HepG2 (cell line): ENCODE results near the gene VDAC2. TPM values are rescaled to one million over a fixed set of nuclear protein-coding genes. Genes with fewer than 3 reads are reported as not detected.

Experiments used
- DNMT1 ChIP-seq: sonication (generic); formaldehyde crosslinking; IDR thresholded peaks from 2 replicates; pipeline ENCODE4 v1.5.1; 2020; ENCODE audit warnings: mild to moderate bottlenecking, missing genetic modification reagents
- HIC2 ChIP-seq: sonication (generic); formaldehyde crosslinking; IDR thresholded peaks from 2 replicates; pipeline ENCODE4 v1.9.0; 2022; ENCODE audit warnings: low read depth, missing genetic modification reagents
- IKZF4 ChIP-seq: sonication (generic); formaldehyde crosslinking; IDR thresholded peaks from 2 replicates; pipeline ENCODE4 v1.5.1; 2020; ENCODE audit warnings: borderline replicate concordance, mild to moderate bottlenecking, low read depth, missing genetic modification reagents; ENCODE audit errors: not compliant biosample characterization
- KAT8 ChIP-seq: IDR thresholded peaks from 2 replicates; pipeline ENCODE4 v1.6.1; 2016; ENCODE audit warnings: missing genetic modification reagents, missing compliant biosample characterization
- MLXIP ChIP-seq: sonication (generic); formaldehyde crosslinking; IDR thresholded peaks from 2 replicates; pipeline ENCODE4 v1.9.0; 2021; ENCODE audit warnings: missing genetic modification reagents, borderline replicate concordance
- MXD4 ChIP-seq: IDR thresholded peaks from 2 replicates; pipeline ENCODE4 v1.6.1; 2016; ENCODE audit warnings: mild to moderate bottlenecking, missing biosample characterization, missing genetic modification reagents
- NR2F1 ChIP-seq, 2 experiments: fragments of 450-650 bp in 1 of 2; formaldehyde crosslinking in 1 of 2; IDR thresholded peaks; 2 replicates each; pipeline versions ENCODE4 v1.5.0 to v1.6.1; 2016 to 2020; ENCODE audit warnings: mild to moderate bottlenecking in 1 of 2, missing compliant biosample characterization in 1 of 2, missing genetic modification reagents in 1 of 2, moderate library complexity in 1 of 2
- NR2F6 ChIP-seq, 2 experiments: IDR thresholded peaks; 2 replicates each; pipeline ENCODE4 v1.6.1; 2016; ENCODE audit warnings: antibody characterized with exemption in 1 of 2, mild to moderate bottlenecking in 1 of 2
- RNF219 ChIP-seq: sonication (generic); formaldehyde crosslinking; IDR thresholded peaks from 2 replicates; pipeline ENCODE4 v1.5.0; 2020; ENCODE audit warnings: mild to moderate bottlenecking, missing genetic modification reagents
- SALL1 ChIP-seq: sonication (generic); formaldehyde crosslinking; IDR thresholded peaks from 2 replicates; pipeline ENCODE4 v1.8.0; 2022; ENCODE audit warnings: mild to moderate bottlenecking, missing genetic modification reagents
- WIZ ChIP-seq: sonication (generic); formaldehyde crosslinking; IDR thresholded peaks from 2 replicates; pipeline ENCODE4 v1.5.1; 2020; ENCODE audit warnings: mild to moderate bottlenecking, missing genetic modification reagents
- ZFP36L2 ChIP-seq: sonication (generic); formaldehyde crosslinking; IDR thresholded peaks from 2 replicates; pipeline ENCODE4 v1.4.0; 2020; ENCODE audit warnings: missing genetic modification reagents
- ZFP90 ChIP-seq: sonication (generic); formaldehyde crosslinking; IDR thresholded peaks from 2 replicates; pipeline ENCODE4 v1.8.0; 2022; ENCODE audit warnings: missing genetic modification reagents, mild to moderate bottlenecking, inconsistent platforms, borderline replicate concordance
- ZNF143 ChIP-seq: sonication (generic); formaldehyde crosslinking; IDR thresholded peaks from 2 replicates; pipeline ENCODE4 v1.4.0; 2020; ENCODE audit warnings: missing genetic modification reagents
- ZNF329 ChIP-seq: sonication (generic); formaldehyde crosslinking; IDR thresholded peaks from 2 replicates; pipeline ENCODE4 v1.9.0; 2021; ENCODE audit warnings: low read depth, mild to moderate bottlenecking, missing genetic modification reagents
- ZNF672 ChIP-seq: sonication (generic); formaldehyde crosslinking; IDR thresholded peaks from 2 replicates; pipeline ENCODE4 v1.8.1; 2022; ENCODE audit warnings: missing genetic modification reagents
- ZNF746 ChIP-seq: sonication (generic); formaldehyde crosslinking; IDR thresholded peaks from 2 replicates; pipeline ENCODE4 v1.8.0; 2022; ENCODE audit warnings: mild to moderate bottlenecking, missing genetic modification reagents
- polyA plus RNA-seq, 8 experiments: library from polyadenylated mRNA; depleted of rRNA in 3 of 8; stranded (reverse) in 7 of 8; unstranded in 1 of 8; fragments of >200 nt; fragmentation: Illumina TruSeq in 4 of 8; extraction: Trizol in 4 of 8; gene quantifications; 2 replicates each; pipeline versions ENCODE4 v1.2.1 to v1.2.3, GENCODE V29; 2011 to 2016; ENCODE audit warnings: low read depth in 4 of 8, missing spikeins in 1 of 8, mixed read lengths in 1 of 8; ENCODE audit not compliant: insufficient read depth in 1 of 8
- total RNA-seq, 5 experiments: library from RNA; depleted of rRNA; stranded (reverse); fragments of >200 nt; fragmentation: Illumina TruSeq; extraction: Trizol; gene quantifications; 2 replicates each; pipeline ENCODE4 v1.2.3, GENCODE V29; 2016; ENCODE audit warnings: low read depth in 1 of 5

Gene VDAC2
- total and polyA plus RNA-seq, 2 of the 13 experiments (the other 11 are each of a cell fraction or from before 2014, with no cell fraction given), result 67.9 to 222 TPM

- TF ChIP-seq RNF219 (no peak), ZNF746 (CRISPR knock-in tag) (peak; percentile 72; the same call in 1 of the 2 replicates), ZFP36L2 (CRISPR knock-in tag) (no peak), MXD4 (CRISPR knock-in tag) (peak; percentile 82; the same call in 1 of the 2 replicates), SALL1 (CRISPR knock-in tag) (peak; percentile 80), IKZF4 (CRISPR knock-in tag) (no peak), DNMT1 (CRISPR knock-in tag) (peak; percentile 72), NR2F6 (IDR thresholded peaks at IDR 0.05) (no peak), NR2F6 (CRISPR knock-in tag; IDR thresholded peaks at IDR 0.05) (peak; percentile 81), MLXIP (CRISPR knock-in tag) (peak; percentile 15; the same call in 1 of the 2 replicates), ZFP90 (CRISPR knock-in tag) (no peak), ZNF672 (CRISPR knock-in tag) (no peak), NR2F1 (CRISPR knock-in tag; IDR thresholded peaks at IDR 0.05) (peak in 1 of 2 experiments; percentile 14; a peak in 1 of 4 replicates), ZNF143 (CRISPR knock-in tag) (peak; percentile 39; the same call in 1 of the 2 replicates), ZNF329 (peak; percentile 64), KAT8 (CRISPR knock-in tag) (peak; percentile 71), WIZ (peak; percentile 51; the same call in 1 of the 2 replicates), HIC2 (peak; percentile 31; the same call in 1 of the 2 replicates)
Measured at GRCh38 chr10:75235375-75236177, 25.0 kb downstream of the VDAC2 start, which contains the start of gene COMTD1 (continued).
